ENCODE results near the gene CDH23.

DNA sequence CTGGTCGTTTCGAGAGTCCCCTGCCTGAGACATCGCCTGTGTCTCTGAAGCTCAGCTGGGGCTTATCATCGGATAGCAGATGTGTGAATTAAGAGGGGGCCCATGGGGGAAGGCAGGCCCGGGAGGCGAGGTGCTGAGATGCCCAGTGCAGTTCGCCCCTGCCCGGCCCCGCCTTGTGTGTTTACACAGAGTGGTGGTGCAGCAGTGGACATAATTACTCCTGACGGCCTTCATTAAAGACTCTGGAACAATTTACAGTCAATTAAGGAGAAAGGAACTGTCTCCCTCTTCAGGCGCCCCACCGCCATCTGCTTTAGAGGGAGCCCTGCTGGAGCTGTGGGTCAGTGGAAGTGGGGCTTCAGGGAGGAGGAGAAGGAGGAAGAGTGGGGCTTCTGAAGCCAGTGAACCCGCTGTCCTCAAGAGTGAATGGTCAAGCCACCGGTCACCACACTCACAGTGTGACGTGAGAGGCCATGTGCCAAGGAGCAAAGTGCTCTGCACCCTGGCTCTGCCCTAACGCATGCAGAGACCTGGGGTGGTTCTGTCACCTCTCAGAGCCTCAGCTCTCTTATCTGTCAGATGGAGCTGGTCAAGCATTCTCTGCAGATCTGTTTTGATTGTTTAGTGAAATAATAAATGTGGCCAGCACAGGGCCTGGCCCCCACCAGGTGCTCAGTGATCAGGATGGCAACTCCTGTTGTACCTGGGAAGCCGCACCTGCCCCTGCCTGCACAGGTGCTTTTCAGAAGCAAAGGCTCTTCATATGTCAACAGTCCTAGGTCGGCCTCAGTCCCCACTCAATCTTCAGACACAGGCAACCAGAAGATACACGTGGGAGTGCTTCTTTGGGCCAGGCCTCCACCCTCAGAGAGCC lies 65.6 kb downstream of the CDH23 start:
- TF ChIP-seq, protein P1, sequence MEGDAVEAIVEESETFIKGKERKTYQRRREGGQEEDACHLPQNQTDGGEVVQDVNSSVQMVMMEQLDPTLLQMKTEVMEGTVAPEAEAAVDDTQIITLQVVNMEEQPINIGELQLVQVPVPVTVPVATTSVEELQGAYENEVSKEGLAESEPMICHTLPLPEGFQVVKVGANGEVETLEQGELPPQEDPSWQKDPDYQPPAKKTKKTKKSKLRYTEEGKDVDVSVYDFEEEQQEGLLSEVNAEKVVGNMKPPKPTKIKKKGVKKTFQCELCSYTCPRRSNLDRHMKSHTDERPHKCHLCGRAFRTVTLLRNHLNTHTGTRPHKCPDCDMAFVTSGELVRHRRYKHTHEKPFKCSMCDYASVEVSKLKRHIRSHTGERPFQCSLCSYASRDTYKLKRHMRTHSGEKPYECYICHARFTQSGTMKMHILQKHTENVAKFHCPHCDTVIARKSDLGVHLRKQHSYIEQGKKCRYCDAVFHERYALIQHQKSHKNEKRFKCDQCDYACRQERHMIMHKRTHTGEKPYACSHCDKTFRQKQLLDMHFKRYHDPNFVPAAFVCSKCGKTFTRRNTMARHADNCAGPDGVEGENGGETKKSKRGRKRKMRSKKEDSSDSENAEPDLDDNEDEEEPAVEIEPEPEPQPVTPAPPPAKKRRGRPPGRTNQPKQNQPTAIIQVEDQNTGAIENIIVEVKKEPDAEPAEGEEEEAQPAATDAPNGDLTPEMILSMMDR (IDR thresholded peaks at IDR 0.05): no peak
- TF ChIP-seq POLR2A (IDR thresholded peaks at IDR 0.05): no peak
